K562 (cell line): ENCODE measurements around the gene EFHC1. TPM values are rescaled to one million over a fixed set of nuclear protein-coding genes. Genes with fewer than 3 reads are reported as not detected.

Experiments
- GABPA ChIP-seq: fragments of 200-800 bp; sonication (Bioruptor generic); conservative IDR thresholded peaks from 2 replicates; pipeline ENCODE4 v1.6.1; 2016; ENCODE audit warnings: low read depth, missing genetic modification characterization, missing compliant biosample characterization
- HEY1 ChIP-seq: fragments of 250-450 bp; sonication (Bioruptor Pico); IDR thresholded peaks from 2 replicates; pipeline ENCODE4 v1.5.0; 2020; ENCODE audit warnings: mild to moderate bottlenecking, moderate library complexity, borderline replicate concordance
- KAT7 ChIP-seq: sonication (generic); formaldehyde crosslinking; IDR thresholded peaks from 2 replicates; pipeline ENCODE4 v1.8.0; 2022; ENCODE audit warnings: missing genetic modification reagents, mild to moderate bottlenecking, borderline replicate concordance
- PREB ChIP-seq: sonication (generic); formaldehyde crosslinking; IDR thresholded peaks from 2 replicates; pipeline ENCODE4 v1.8.1; 2023; ENCODE audit warnings: mild to moderate bottlenecking, missing genetic modification reagents
- RBM25 ChIP-seq: fragments of 200-400 bp; formaldehyde crosslinking; IDR thresholded peaks from 2 replicates; pipeline ENCODE4 v1.6.1; 2018; ENCODE audit warnings: low read length, low read depth, moderate library complexity; ENCODE audit not compliant: severe bottlenecking
- SMAD4 ChIP-seq: fragments of 250-450 bp; sonication (Bioruptor Pico); conservative IDR thresholded peaks from 2 replicates; pipeline ENCODE4 v1.8.0; 2021; ENCODE audit warnings: inconsistent platforms, mild to moderate bottlenecking, moderate library complexity
- SPI1 ChIP-seq: IDR thresholded peaks from 2 replicates; pipeline ENCODE4 v1.6.1; 2011; ENCODE audit warnings: low read depth, low read length, control low read depth, borderline replicate concordance
- THAP7 ChIP-seq: fragments of 250-450 bp; sonication (Bioruptor Pico); IDR thresholded peaks from 2 replicates; pipeline ENCODE4 v1.5.0; 2021
- THRA ChIP-seq: fragments of 450-650 bp; IDR thresholded peaks from 2 replicates; pipeline ENCODE4 v1.6.1; 2017; ENCODE audit warnings: mild to moderate bottlenecking, moderate library complexity
- U2AF1 ChIP-seq: fragments of 200-400 bp; formaldehyde crosslinking; optimal IDR thresholded peaks from 2 replicates; pipeline ENCODE3; 2017; ENCODE audit warnings: mild to moderate bottlenecking, low read depth, low read length, moderate library complexity
- USF2 ChIP-seq: sonication (generic); formaldehyde crosslinking; IDR thresholded peaks from 2 replicates; pipeline ENCODE4 v1.5.0; 2020; ENCODE audit warnings: missing genetic modification reagents
- ZNF318 ChIP-seq, 2 experiments: fragments of 450-650 bp; IDR thresholded peaks; 2 replicates each; pipeline ENCODE4 v1.6.1; 2016; ENCODE audit warnings: mild to moderate bottlenecking in 2 of 2, borderline replicate concordance in 1 of 2, low read depth in 1 of 2, moderate library complexity in 1 of 2
- ZNF551 ChIP-seq: fragments of 250-450 bp; sonication (Bioruptor Pico); IDR thresholded peaks from 2 replicates; pipeline ENCODE4 v1.5.0; 2021; ENCODE audit warnings: mild to moderate bottlenecking, moderate library complexity
- ZSCAN32 ChIP-seq: fragments of 450-650 bp; formaldehyde crosslinking; IDR thresholded peaks from 2 replicates; pipeline ENCODE4 v1.4.0; 2020; ENCODE audit warnings: mild to moderate bottlenecking, moderate library complexity
- polyA plus RNA-seq, 8 experiments: library from polyadenylated mRNA; depleted of rRNA in 4 of 8; stranded (reverse) in 5 of 8; unstranded in 3 of 8; fragments of >200 nt; fragmentation: Nextera tagmentation in 2 of 8; fragmentation: Illumina TruSeq in 1 of 8; extraction: Ambion mirVana in 2 of 8; extraction: Trizol in 1 of 8; gene quantifications; 2 replicates each; pipeline versions ENCODE4 v1.2.1 to v1.2.3, GENCODE V29; 2011 to 2014; ENCODE audit warnings: inconsistent platforms in 1 of 8, missing spikeins in 1 of 8
- total RNA-seq, 7 experiments: library from RNA; depleted of rRNA in 6 of 7; stranded (reverse); fragments of >200 nt in 6 of 7; fragmentation: Illumina TruSeq in 2 of 7; extraction: Trizol in 2 of 7; gene quantifications; 2 replicates each; pipeline versions ENCODE4 v1.2.1 to v1.2.3, GENCODE V29; 2011 to 2021; ENCODE audit warnings: low replicate concordance in 1 of 7

The EFHC1 gene
- total and polyA plus RNA-seq, 9 of the 15 experiments (the other 6 are each of a cell fraction or from before 2014, with no cell fraction given): 9.5 to 31.0 (median 14.9) TPM

GRCh38 chr6:52419809-52420667 lies at the start of gene EFHC1 (continued):
- TF ChIP-seq USF2 (no peak), ZSCAN32 (CRISPR knock-in tag) (no peak), ZNF551 (CRISPR knock-in tag) (no peak), U2AF1 (no peak), SMAD4 (CRISPR knock-in tag) (no peak), HEY1 (CRISPR knock-in tag) (no peak), PREB (no peak), THAP7 (CRISPR knock-in tag) (peak; percentile 41; the same call in 1 of the 2 replicates), KAT7 (CRISPR knock-in tag) (no peak), THRA (no peak), RBM25 (peak; percentile 97), ZNF318 (IDR thresholded peaks at IDR 0.05; ENCODE audit: borderline replicate concordance in 1 of 2, low read depth in 1 of 2) (no peak), GABPA (peak; percentile 83), SPI1 (peak; percentile 25; the same call in 1 of the 2 replicates)
